Activated CD4-positive, alpha-beta T cell treated with anti-CD3 and anti-CD28 coated beads, Interleukin-2, amount 10 ng/mL, durations not matched to agents 24 days and 14 days (primary cell): ENCODE measurements around the gene HPS3. TPM values are rescaled to one million over a fixed set of nuclear protein-coding genes. Genes with fewer than 3 reads are reported as not detected.
A peak's percentile ranks its signal among the peaks of the same experiment; 100 is the strongest.

Experiments used
- DNase-seq: peaks from one replicate; pipeline ENCODE4 v3.0.0; 2022
- H3K27ac Mint-ChIP-seq: one replicate; pipeline ENCODE4 v1.8.0; 2022; ENCODE audit warnings: mild to moderate bottlenecking, mixed read lengths
- H3K27me3 Mint-ChIP-seq: one replicate; pipeline ENCODE4 v1.8.0; 2022; ENCODE audit warnings: mixed read lengths
- H3K36me3 Mint-ChIP-seq: one replicate; pipeline ENCODE4 v1.8.0; 2022; ENCODE audit warnings: low read depth, mild to moderate bottlenecking, mixed read lengths
- H3K4me1 Mint-ChIP-seq: one replicate; pipeline ENCODE4 v1.8.0; 2021; ENCODE audit warnings: mixed read lengths
- H3K4me3 Mint-ChIP-seq: one replicate; pipeline ENCODE4 v1.8.0; 2022; ENCODE audit warnings: mild to moderate bottlenecking, moderate library complexity, mixed read lengths
- H3K9me3 Mint-ChIP-seq: one replicate; pipeline ENCODE4 v1.8.0; 2021; ENCODE audit warnings: mixed read lengths
- intact Hi-C: fragments of 100-400 bp; cut with micrococcal nuclease; formaldehyde crosslinking; loops from one replicate; pipeline ENCODE4 v1.15.1; 2023
- total RNA-seq: library from RNA; stranded (reverse); gene quantifications from 2 replicates; pipeline ENCODE4 v1.2.3, GENCODE V29; 2022

The HPS3 gene, protein sequence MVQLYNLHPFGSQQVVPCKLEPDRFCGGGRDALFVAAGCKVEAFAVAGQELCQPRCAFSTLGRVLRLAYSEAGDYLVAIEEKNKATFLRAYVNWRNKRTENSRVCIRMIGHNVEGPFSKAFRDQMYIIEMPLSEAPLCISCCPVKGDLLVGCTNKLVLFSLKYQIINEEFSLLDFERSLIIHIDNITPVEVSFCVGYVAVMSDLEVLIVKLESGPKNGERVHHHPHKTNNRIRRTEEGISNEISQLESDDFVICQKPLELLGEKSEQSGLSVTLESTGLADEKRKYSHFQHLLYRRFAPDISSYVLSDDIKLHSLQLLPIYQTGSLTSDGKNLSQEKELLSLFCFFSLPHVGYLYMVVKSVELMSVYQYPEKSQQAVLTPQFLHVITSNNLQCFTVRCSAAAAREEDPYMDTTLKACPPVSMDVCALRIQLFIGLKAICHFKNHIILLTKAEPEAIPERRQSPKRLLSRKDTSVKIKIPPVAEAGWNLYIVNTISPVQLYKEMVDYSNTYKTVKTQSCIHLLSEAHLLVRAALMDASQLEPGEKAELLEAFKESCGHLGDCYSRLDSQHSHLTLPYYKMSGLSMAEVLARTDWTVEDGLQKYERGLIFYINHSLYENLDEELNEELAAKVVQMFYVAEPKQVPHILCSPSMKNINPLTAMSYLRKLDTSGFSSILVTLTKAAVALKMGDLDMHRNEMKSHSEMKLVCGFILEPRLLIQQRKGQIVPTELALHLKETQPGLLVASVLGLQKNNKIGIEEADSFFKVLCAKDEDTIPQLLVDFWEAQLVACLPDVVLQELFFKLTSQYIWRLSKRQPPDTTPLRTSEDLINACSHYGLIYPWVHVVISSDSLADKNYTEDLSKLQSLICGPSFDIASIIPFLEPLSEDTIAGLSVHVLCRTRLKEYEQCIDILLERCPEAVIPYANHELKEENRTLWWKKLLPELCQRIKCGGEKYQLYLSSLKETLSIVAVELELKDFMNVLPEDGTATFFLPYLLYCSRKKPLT
- 15.3 and 17.4 TPM in 2 replicates for total RNA-seq

DNA sequence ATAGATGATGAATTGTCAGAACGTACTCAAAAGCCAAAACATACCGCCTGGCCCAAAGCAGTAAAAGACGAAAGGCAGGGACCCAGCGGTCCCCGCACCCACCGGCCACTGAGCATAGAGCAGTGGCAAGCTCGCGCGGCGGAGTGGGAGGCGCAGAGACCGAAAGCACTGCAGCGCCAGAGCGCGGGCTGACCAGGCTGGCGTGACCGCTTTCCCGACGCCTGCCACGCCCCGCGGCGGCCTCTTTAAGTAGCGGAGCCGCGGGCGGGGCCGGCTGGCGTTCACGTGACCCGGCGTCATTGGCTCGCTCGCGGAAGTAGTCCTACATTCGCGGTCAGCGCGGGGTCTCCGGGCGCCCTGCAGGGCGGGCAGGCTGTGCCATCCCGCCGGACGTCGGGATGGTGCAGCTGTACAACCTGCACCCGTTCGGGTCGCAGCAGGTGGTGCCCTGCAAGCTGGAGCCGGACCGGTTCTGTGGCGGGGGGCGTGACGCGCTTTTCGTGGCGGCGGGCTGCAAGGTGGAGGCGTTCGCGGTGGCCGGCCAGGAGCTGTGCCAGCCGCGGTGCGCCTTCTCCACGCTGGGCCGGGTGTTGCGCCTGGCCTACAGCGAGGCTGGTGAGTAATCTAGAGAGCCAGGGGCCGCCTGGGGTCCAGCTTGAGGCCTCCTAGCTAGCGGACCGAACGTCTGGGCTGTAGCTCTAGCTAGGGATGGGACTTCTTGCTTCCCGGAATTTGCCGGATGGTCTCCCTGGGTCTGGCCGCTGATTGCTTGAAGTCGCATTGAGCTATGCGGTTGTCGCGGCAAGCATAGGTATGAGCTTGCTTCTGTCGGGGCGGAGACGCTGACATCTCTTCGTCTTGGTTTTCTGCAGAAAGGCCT, at the start of gene HPS3:
HPS3 (plus strand) TSS at position 313 of the 880 bp plus-strand sequence; CDS start at position 399, 86 bp downstream.
- H3K4me3 Mint-ChIP-seq: peak within 1 kb of the TSS; percentile 89
- intact Hi-C loops: loop anchor here (1.0 to 5.0 kb wide), 8 partner anchors 9 to 683 kb away; partner anchors contain the start of genes GYG1, HLTF and RNF13
- peaks cover 35% of the 10 kb centered on the region for H3K4me1 Mint-ChIP-seq
- peaks cover 13% of the 10 kb centered on the region for H3K36me3 Mint-ChIP-seq
- H3K9me3 Mint-ChIP-seq: no peaks in the 10 kb centered on the region
- DNase-seq: peak; percentile 96
- H3K27ac Mint-ChIP-seq: peak within 1 kb of the TSS; percentile 79
- H3K27me3 Mint-ChIP-seq: peaks cover 15% of the 10 kb centered on the region

- intact Hi-C loops: loop anchor here (10.0 kb wide), 1 partner anchor 125 kb away; no protein-coding TSS in a partner anchor
- H3K4me3 Mint-ChIP-seq: no peak overlapping the region
- peaks cover 16% of the 10 kb centered on the region for H3K36me3 Mint-ChIP-seq
- H3K27me3 Mint-ChIP-seq: no peaks in the 10 kb centered on the region
- no peak overlapping the region for H3K27ac Mint-ChIP-seq
- H3K9me3 Mint-ChIP-seq: no peaks in the 10 kb centered on the region
- DNase-seq: no peak
- peaks cover 13% of the 10 kb centered on the region for H3K4me1 Mint-ChIP-seq
Measured at GRCh38 chr3:149080011-149080698, 49.3 kb upstream of the HPS3 start.

GRCh38 chr3:149080699-149081091, 48.7 kb upstream of the HPS3 start:
- no peak for DNase-seq
- no peaks in the 10 kb centered on the region for H3K27me3 Mint-ChIP-seq
- no peak overlapping the region for H3K4me3 Mint-ChIP-seq
- H3K4me1 Mint-ChIP-seq: peaks cover 16% of the 10 kb centered on the region
- H3K36me3 Mint-ChIP-seq: peaks cover 16% of the 10 kb centered on the region
- no peaks in the 10 kb centered on the region for H3K9me3 Mint-ChIP-seq
- H3K27ac Mint-ChIP-seq: no peak overlapping the region
- intact Hi-C loops: loop anchor here (10.0 kb wide), 1 partner anchor 126 kb away; no protein-coding TSS in a partner anchor

GRCh38 chr3:149081772-149082171, 47.7 kb upstream of the HPS3 start:
- H3K4me3 Mint-ChIP-seq: no peak overlapping the region
- H3K27me3 Mint-ChIP-seq: no peaks in the 10 kb centered on the region
- H3K27ac Mint-ChIP-seq: no peak overlapping the region
- intact Hi-C loops: loop anchor here (10.0 kb wide), 1 partner anchor 127 kb away; no protein-coding TSS in a partner anchor
- H3K4me1 Mint-ChIP-seq: peaks cover 23% of the 10 kb centered on the region
- DNase-seq: no peak
- H3K9me3 Mint-ChIP-seq: no peaks in the 10 kb centered on the region
- H3K36me3 Mint-ChIP-seq: peaks cover 16% of the 10 kb centered on the region

- Mint-ChIP-seq H3K4me3 (peak overlapping the region; percentile 98), H3K4me1 (peaks cover 19% of the 10 kb centered on the region), H3K27me3 (no peaks in the 10 kb centered on the region), H3K27ac (peak overlapping the region; percentile 88), H3K36me3 (peaks cover 9% of the 10 kb centered on the region), H3K9me3 (no peaks in the 10 kb centered on the region)
- intact Hi-C loops: loop anchor here (1.0 to 10.0 kb wide), 4 partner anchors 43 to 131 kb away; partner anchors contain the start of genes GYG1 and HPS3
- DNase-seq: no peak
Measured at GRCh38 chr3:149085828-149086231, 43.6 kb upstream of the HPS3 start.

DNA sequence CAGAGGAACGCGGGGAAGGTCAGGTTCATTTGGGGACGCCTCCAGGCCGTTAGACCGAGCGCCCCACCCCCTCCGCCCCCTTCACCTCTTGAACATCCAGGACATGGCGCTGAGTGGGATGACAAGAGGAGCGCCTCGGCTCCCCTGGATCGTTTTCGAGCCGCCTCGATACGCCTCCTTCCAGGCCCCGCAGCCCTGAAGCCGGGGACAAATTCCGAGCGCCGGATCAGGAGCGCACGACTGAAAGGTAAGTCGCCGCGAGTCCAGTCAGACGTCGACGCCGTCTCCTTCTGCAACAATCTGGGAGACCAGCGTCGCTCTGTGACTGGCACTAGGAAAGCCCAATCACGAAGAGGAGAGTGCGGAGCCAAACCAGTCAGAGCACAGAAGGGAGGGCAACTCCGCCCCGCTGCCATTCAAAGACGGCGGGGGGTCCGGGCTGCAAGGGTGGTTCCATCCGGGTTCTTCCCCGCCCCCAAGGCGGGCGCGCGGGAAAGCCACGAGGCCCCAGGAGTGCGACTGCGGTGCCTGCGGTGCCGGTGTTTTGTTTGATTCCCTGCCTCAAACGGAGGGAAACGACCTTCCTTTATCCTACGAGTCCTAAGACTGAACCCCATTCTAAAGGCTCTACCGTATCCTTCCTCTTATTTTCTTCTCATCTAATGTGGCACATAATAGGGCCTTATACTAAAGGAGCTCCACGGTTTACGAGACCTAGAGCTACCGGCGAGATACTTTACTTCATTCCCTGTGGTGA, 43.0 kb upstream of the HPS3 start, which contains the start of gene HLTF:
HLTF (minus strand) TSS at position 302 of the 757 bp plus-strand sequence; CDS start at position 105, 197 bp downstream.
- peak within 1 kb of the TSS; percentile 98 for H3K4me3 Mint-ChIP-seq
- no peaks in the 10 kb centered on the region for H3K9me3 Mint-ChIP-seq
- intact Hi-C loops: loop anchor here (1.0 to 10.0 kb wide), 4 partner anchors 43 to 132 kb away; partner anchors contain the start of genes GYG1 and HPS3
- peak; percentile 97 for DNase-seq
- no peaks in the 10 kb centered on the region for H3K27me3 Mint-ChIP-seq
- H3K36me3 Mint-ChIP-seq: peaks cover 9% of the 10 kb centered on the region
- H3K27ac Mint-ChIP-seq: peak within 1 kb of the TSS; percentile 88
- H3K4me1 Mint-ChIP-seq: peaks cover 19% of the 10 kb centered on the region

DNA sequence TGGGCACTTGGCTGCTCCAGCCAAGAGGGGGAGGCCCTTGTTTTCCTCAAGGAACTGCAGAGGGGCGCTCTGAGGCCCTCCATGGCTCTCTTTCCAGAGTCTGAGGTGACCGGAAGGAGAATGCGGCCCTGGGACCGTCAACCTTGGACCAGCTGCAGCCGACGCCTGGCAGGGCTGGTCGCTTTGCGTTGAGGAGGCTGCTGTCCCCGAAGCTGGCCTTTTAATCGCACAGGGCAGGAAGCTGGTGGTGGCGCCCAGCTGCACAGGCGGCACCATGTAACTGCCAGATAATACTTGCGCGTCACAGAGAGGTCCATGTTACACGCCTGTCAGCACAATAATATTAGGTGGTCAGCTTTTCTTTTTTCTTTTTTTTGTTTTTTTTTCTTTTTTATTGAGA, 42.2 kb upstream of the HPS3 start:
- no peaks in the 10 kb centered on the region for H3K9me3 Mint-ChIP-seq
- H3K36me3 Mint-ChIP-seq: peaks cover 8% of the 10 kb centered on the region
- intact Hi-C loops: loop anchor here (10.0 kb wide), 1 partner anchor 132 kb away; no protein-coding TSS in a partner anchor
- no peaks in the 10 kb centered on the region for H3K27me3 Mint-ChIP-seq
- no peak for DNase-seq
- H3K4me3 Mint-ChIP-seq: no peak overlapping the region
- H3K27ac Mint-ChIP-seq: no peak overlapping the region
- peaks cover 19% of the 10 kb centered on the region for H3K4me1 Mint-ChIP-seq

DNA sequence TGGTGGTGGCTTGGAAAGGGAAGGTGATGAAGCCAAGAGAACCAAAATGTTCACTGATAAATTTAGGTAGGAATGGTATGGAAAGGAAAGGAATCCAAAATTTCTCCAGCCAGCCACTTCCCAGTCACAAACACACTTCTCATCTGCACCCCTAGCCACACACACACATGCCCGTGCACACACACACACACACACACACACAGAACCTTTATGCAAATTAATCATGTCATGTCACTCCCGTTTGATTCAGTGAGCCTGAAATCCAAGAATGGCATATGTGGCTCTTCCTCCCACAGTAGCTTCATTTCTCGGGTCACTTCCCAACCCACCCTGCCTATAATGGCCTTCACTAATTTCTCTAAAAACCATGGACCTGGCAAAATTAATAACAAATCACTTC, 40.0 kb upstream of the HPS3 start:
- intact Hi-C loops: loop anchor here (10.0 kb wide), 1 partner anchor 135 kb away; no protein-coding TSS in a partner anchor
- no peaks in the 10 kb centered on the region for H3K9me3 Mint-ChIP-seq
- no peaks in the 10 kb centered on the region for H3K27me3 Mint-ChIP-seq
- DNase-seq: no peak
- peaks cover 15% of the 10 kb centered on the region for H3K4me1 Mint-ChIP-seq
- H3K4me3 Mint-ChIP-seq: no peak overlapping the region
- no peak overlapping the region for H3K27ac Mint-ChIP-seq
- H3K36me3 Mint-ChIP-seq: peaks cover 2% of the 10 kb centered on the region

GRCh38 chr3:149090461-149090860, 39.0 kb upstream of the HPS3 start:
- Mint-ChIP-seq H3K36me3 (no peaks in the 10 kb centered on the region), H3K27ac (no peak overlapping the region), H3K4me1 (peaks cover 9% of the 10 kb centered on the region), H3K4me3 (no peak overlapping the region), H3K27me3 (no peaks in the 10 kb centered on the region), H3K9me3 (no peaks in the 10 kb centered on the region)
- intact Hi-C loops: no loop called here
- DNase-seq: no peak

- Mint-ChIP-seq H3K9me3 (no peaks in the 10 kb centered on the region), H3K27me3 (no peaks in the 10 kb centered on the region), H3K36me3 (no peaks in the 10 kb centered on the region), H3K27ac (no peak overlapping the region), H3K4me3 (no peak overlapping the region), H3K4me1 (peaks cover 5% of the 10 kb centered on the region)
- no peak for DNase-seq
- intact Hi-C loops: no loop called here
Measured at GRCh38 chr3:149090907-149091306, 38.5 kb upstream of the HPS3 start.

- no peak for DNase-seq
- Mint-ChIP-seq H3K9me3 (no peaks in the 10 kb centered on the region), H3K27me3 (no peaks in the 10 kb centered on the region), H3K4me1 (no peaks in the 10 kb centered on the region), H3K4me3 (no peak overlapping the region), H3K36me3 (no peaks in the 10 kb centered on the region), H3K27ac (no peak overlapping the region)
- intact Hi-C loops: no loop called here
Measured at GRCh38 chr3:149091983-149092382, 37.5 kb upstream of the HPS3 start.

DNA sequence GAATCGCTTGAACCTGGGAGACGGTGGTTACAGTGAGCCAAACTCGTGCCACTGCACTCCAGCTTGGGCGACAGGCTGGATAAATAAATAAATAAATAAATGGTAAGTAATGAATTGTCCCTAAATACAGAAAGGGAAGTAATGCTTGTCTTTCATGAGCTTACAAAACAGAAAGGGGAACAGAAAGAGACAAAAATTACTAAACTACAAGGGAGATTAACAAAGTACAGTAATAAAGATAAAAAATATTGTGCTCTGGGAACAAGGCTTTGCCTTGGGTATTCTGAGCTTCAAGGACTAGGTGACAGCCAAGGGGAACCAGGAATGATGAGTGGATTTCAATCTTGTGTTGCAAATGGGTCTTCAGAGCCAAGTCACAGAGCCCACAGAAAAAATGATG, 34.0 kb upstream of the HPS3 start:
- Mint-ChIP-seq H3K4me3 (no peak overlapping the region), H3K4me1 (no peaks in the 10 kb centered on the region), H3K27ac (no peak overlapping the region), H3K9me3 (no peaks in the 10 kb centered on the region), H3K36me3 (no peaks in the 10 kb centered on the region), H3K27me3 (peaks cover 8% of the 10 kb centered on the region)
- intact Hi-C loops: no loop called here
- no peak for DNase-seq
